WTC11 (cell line): Measurements from ENCODE around the gene EME1. TPM values are rescaled to one million over a fixed set of nuclear protein-coding genes. Genes with fewer than 3 reads are reported as not detected.

Experiments used
- EMX1 ChIP-seq: fragments of 250-450 bp; sonication (Bioruptor Pico); IDR thresholded peaks from 2 replicates; pipeline ENCODE4 v1.8.0; 2021; ENCODE audit warnings: mild to moderate bottlenecking
- FOXJ3 ChIP-seq: sonication (generic); formaldehyde crosslinking; IDR thresholded peaks from 2 replicates; pipeline ENCODE4 v1.9.0; 2021; ENCODE audit warnings: missing genetic modification reagents, mild to moderate bottlenecking, borderline replicate concordance
- FOXP1 ChIP-seq: sonication (generic); formaldehyde crosslinking; IDR thresholded peaks from 2 replicates; pipeline ENCODE4 v1.8.0; 2022; ENCODE audit warnings: missing genetic modification reagents, mild to moderate bottlenecking, moderate library complexity, borderline replicate concordance
- IRF2 ChIP-seq: sonication (generic); formaldehyde crosslinking; IDR thresholded peaks from 2 replicates; pipeline ENCODE4 v1.8.0; 2022; ENCODE audit warnings: low read depth, missing genetic modification reagents, borderline replicate concordance
- SMAD4 ChIP-seq: sonication (generic); formaldehyde crosslinking; IDR thresholded peaks from 2 replicates; pipeline ENCODE4 v1.8.0; 2022; ENCODE audit warnings: mild to moderate bottlenecking, missing genetic modification reagents
- ZNF138 ChIP-seq: sonication (generic); formaldehyde crosslinking; conservative IDR thresholded peaks from 2 replicates; pipeline ENCODE4 v1.8.1; 2022; ENCODE audit warnings: mild to moderate bottlenecking, moderate library complexity, missing genetic modification reagents
- ZNF317 ChIP-seq: sonication (generic); formaldehyde crosslinking; IDR thresholded peaks from 2 replicates; pipeline ENCODE4 v1.8.1; 2023; ENCODE audit warnings: low read depth, mild to moderate bottlenecking, moderate library complexity, missing genetic modification reagents, borderline replicate concordance
- ZNF396 ChIP-seq: fragments of 250-450 bp; sonication (Bioruptor Pico); IDR thresholded peaks from 2 replicates; pipeline ENCODE4 v1.8.0; 2021; ENCODE audit warnings: mild to moderate bottlenecking, moderate library complexity, borderline replicate concordance
- ZNF423 ChIP-seq: fragments of 250-450 bp; sonication (Bioruptor Pico); IDR thresholded peaks from 2 replicates; pipeline ENCODE4 v2.1.2; 2022; ENCODE audit warnings: mild to moderate bottlenecking, moderate library complexity
- total RNA-seq: library from RNA; stranded (reverse); gene quantifications from 3 replicates; pipeline ENCODE4 v1.2.3, GENCODE V29; 2021
- TF ChIP-seq, protein P1 (sequence below): sonication (generic); formaldehyde crosslinking; IDR thresholded peaks from 2 replicates; pipeline ENCODE4 v1.8.1; 2022; ENCODE audit warnings: mild to moderate bottlenecking, missing genetic modification reagents, moderate library complexity, borderline replicate concordance
- TF ChIP-seq, protein P2 (sequence below): sonication (generic); formaldehyde crosslinking; IDR thresholded peaks from 2 replicates; pipeline ENCODE4 v1.8.0; 2022; ENCODE audit warnings: mild to moderate bottlenecking, missing genetic modification reagents
- TF ChIP-seq, protein P3 (sequence below): fragments of 250-450 bp; sonication (Bioruptor Pico); IDR thresholded peaks from 2 replicates; pipeline ENCODE4 v2.1.2; 2022; ENCODE audit warnings: mild to moderate bottlenecking, moderate library complexity
- TF ChIP-seq, protein P4 (sequence below): sonication (generic); formaldehyde crosslinking; IDR thresholded peaks from 2 replicates; pipeline ENCODE4 v1.8.1; 2023; ENCODE audit warnings: mild to moderate bottlenecking, missing genetic modification reagents, moderate library complexity
- TF ChIP-seq, protein P5 (sequence below): sonication (generic); formaldehyde crosslinking; IDR thresholded peaks from 2 replicates; pipeline ENCODE4 v1.8.1; 2022; ENCODE audit warnings: low read depth, missing genetic modification reagents, borderline replicate concordance
- TF ChIP-seq, protein P6 (sequence below): sonication (generic); formaldehyde crosslinking; conservative IDR thresholded peaks from 2 replicates; pipeline ENCODE4 v1.8.1; 2023; ENCODE audit warnings: mild to moderate bottlenecking, low read depth, missing genetic modification reagents, moderate library complexity
- TF ChIP-seq, protein P7 (sequence below): sonication (generic); formaldehyde crosslinking; IDR thresholded peaks from 2 replicates; pipeline ENCODE4 v1.8.1; 2022; ENCODE audit warnings: low read depth, mild to moderate bottlenecking, moderate library complexity, missing genetic modification reagents, borderline replicate concordance
- TF ChIP-seq, protein P8 (sequence below): sonication (generic); formaldehyde crosslinking; IDR thresholded peaks from 2 replicates; pipeline ENCODE4 v1.8.1; 2023; ENCODE audit warnings: mild to moderate bottlenecking, missing genetic modification reagents, moderate library complexity

The EME1 gene
- total RNA-seq, 1 experiment from 2014 or later = 24.9 TPM

DNA sequence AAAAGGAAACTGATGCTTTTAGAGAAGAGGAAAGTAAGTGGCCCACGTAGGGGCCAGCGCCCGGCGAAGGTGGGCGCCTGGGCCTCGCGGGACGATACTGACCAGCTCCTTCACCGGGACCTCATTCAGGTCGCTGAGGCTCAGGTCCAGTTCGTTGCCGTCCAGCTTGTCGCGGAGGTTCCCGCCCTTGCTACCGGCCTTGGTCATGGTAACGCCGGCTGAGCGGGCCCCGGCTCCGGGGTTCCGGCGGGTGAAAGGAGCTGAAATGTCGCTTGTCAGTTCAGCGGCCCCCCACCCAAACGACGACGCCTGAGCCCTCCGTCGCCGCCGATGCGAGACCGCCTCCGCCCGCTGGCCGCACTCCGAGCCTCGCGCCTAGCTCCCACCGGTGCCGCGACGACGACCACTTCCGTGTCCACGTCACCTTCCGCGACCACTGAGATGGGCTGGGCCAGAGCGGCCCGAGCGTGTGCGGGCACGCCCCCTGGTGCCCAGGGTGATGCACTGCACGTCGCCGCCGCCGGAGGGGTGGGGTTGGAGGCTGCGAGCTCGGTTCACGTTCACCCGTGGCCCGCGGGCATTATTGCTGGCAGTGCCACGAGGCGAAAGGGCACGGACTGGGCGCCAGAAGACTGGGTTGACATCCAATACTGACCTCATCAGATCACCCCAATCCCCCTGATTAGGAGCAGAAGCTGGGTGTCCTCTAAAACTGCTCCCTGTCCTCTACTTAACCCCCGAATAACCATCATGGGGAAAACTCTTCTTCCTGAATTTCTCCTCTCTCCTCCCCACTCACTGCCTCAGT, 24.3 kb downstream of the EME1 start, which contains the start of gene LRRC59 (continued):
- TF ChIP-seq, protein P1, sequence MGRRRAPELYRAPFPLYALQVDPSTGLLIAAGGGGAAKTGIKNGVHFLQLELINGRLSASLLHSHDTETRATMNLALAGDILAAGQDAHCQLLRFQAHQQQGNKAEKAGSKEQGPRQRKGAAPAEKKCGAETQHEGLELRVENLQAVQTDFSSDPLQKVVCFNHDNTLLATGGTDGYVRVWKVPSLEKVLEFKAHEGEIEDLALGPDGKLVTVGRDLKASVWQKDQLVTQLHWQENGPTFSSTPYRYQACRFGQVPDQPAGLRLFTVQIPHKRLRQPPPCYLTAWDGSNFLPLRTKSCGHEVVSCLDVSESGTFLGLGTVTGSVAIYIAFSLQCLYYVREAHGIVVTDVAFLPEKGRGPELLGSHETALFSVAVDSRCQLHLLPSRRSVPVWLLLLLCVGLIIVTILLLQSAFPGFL = no peak; the same call in 1 of the 2 replicates
- TF ChIP-seq, protein P2, sequence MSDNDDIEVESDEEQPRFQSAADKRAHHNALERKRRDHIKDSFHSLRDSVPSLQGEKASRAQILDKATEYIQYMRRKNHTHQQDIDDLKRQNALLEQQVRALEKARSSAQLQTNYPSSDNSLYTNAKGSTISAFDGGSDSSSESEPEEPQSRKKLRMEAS (CRISPR knock-in tag) = peak; percentile 98
- no peak for TF ChIP-seq ZNF138 (CRISPR knock-in tag)
- TF ChIP-seq, protein P3, sequence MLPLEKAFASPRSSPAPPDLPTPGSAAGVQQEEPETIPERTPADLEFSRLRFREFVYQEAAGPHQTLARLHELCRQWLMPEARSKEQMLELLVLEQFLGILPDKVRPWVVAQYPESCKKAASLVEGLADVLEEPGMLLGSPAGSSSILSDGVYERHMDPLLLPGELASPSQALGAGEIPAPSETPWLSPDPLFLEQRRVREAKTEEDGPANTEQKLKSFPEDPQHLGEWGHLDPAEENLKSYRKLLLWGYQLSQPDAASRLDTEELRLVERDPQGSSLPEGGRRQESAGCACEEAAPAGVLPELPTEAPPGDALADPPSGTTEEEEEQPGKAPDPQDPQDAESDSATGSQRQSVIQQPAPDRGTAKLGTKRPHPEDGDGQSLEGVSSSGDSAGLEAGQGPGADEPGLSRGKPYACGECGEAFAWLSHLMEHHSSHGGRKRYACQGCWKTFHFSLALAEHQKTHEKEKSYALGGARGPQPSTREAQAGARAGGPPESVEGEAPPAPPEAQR (CRISPR knock-in tag) = no peak
- TF ChIP-seq, protein P4, sequence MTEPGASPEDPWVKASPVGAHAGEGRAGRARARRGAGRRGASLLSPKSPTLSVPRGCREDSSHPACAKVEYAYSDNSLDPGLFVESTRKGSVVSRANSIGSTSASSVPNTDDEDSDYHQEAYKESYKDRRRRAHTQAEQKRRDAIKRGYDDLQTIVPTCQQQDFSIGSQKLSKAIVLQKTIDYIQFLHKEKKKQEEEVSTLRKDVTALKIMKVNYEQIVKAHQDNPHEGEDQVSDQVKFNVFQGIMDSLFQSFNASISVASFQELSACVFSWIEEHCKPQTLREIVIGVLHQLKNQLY = 0 out of 2 replicates have a peak, but pooled peaks have one; percentile 88
- no peak for TF ChIP-seq SMAD4 (CRISPR knock-in tag)
- TF ChIP-seq, protein P5, sequence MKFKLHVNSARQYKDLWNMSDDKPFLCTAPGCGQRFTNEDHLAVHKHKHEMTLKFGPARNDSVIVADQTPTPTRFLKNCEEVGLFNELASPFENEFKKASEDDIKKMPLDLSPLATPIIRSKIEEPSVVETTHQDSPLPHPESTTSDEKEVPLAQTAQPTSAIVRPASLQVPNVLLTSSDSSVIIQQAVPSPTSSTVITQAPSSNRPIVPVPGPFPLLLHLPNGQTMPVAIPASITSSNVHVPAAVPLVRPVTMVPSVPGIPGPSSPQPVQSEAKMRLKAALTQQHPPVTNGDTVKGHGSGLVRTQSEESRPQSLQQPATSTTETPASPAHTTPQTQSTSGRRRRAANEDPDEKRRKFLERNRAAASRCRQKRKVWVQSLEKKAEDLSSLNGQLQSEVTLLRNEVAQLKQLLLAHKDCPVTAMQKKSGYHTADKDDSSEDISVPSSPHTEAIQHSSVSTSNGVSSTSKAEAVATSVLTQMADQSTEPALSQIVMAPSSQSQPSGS (CRISPR knock-in tag) = no peak; the same call in 1 of the 2 replicates
- TF ChIP-seq, protein P6, sequence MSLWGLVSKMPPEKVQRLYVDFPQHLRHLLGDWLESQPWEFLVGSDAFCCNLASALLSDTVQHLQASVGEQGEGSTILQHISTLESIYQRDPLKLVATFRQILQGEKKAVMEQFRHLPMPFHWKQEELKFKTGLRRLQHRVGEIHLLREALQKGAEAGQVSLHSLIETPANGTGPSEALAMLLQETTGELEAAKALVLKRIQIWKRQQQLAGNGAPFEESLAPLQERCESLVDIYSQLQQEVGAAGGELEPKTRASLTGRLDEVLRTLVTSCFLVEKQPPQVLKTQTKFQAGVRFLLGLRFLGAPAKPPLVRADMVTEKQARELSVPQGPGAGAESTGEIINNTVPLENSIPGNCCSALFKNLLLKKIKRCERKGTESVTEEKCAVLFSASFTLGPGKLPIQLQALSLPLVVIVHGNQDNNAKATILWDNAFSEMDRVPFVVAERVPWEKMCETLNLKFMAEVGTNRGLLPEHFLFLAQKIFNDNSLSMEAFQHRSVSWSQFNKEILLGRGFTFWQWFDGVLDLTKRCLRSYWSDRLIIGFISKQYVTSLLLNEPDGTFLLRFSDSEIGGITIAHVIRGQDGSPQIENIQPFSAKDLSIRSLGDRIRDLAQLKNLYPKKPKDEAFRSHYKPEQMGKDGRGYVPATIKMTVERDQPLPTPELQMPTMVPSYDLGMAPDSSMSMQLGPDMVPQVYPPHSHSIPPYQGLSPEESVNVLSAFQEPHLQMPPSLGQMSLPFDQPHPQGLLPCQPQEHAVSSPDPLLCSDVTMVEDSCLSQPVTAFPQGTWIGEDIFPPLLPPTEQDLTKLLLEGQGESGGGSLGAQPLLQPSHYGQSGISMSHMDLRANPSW = no peak
- TF ChIP-seq ZNF396 (CRISPR knock-in tag) = no peak
- TF ChIP-seq, protein P7, sequence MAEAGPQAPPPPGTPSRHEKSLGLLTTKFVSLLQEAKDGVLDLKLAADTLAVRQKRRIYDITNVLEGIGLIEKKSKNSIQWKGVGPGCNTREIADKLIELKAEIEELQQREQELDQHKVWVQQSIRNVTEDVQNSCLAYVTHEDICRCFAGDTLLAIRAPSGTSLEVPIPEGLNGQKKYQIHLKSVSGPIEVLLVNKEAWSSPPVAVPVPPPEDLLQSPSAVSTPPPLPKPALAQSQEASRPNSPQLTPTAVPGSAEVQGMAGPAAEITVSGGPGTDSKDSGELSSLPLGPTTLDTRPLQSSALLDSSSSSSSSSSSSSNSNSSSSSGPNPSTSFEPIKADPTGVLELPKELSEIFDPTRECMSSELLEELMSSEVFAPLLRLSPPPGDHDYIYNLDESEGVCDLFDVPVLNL = no peak
- 0 out of 2 replicates have a peak, but pooled peaks have one; percentile 39 for TF ChIP-seq ZNF317 (CRISPR knock-in tag)
- TF ChIP-seq, protein P8, sequence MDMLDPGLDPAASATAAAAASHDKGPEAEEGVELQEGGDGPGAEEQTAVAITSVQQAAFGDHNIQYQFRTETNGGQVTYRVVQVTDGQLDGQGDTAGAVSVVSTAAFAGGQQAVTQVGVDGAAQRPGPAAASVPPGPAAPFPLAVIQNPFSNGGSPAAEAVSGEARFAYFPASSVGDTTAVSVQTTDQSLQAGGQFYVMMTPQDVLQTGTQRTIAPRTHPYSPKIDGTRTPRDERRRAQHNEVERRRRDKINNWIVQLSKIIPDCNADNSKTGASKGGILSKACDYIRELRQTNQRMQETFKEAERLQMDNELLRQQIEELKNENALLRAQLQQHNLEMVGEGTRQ = peak; percentile 29
- TF ChIP-seq FOXP1 (CRISPR knock-in tag) = peak; percentile 97
- no peak for TF ChIP-seq IRF2
- no peak for TF ChIP-seq FOXJ3 (CRISPR knock-in tag)
- no peak for TF ChIP-seq ZNF423 (CRISPR knock-in tag)
- no peak for TF ChIP-seq EMX1 (CRISPR knock-in tag)
